Neural crest cell (in vitro differentiated cells): ENCODE results near the gene DDX42. TPM values are rescaled to one million over a fixed set of nuclear protein-coding genes. Genes with fewer than 3 reads are reported as not detected.

Experiments used
- DNase-seq: peaks from one replicate; pipeline ENCODE4 v3.0.0; 2021; ENCODE audit warnings: low read depth, mixed read lengths, low spot score
- H3K27ac Mint-ChIP-seq: one replicate; pipeline ENCODE4 v1.8.0; 2021; ENCODE audit warnings: mild to moderate bottlenecking, mixed read lengths; ENCODE audit not compliant: unreplicated experiment
- H3K27me3 Mint-ChIP-seq: 2 replicates; pipeline ENCODE4 v1.8.0; 2021; ENCODE audit warnings: low read depth, mild to moderate bottlenecking, mixed read lengths
- H3K36me3 Mint-ChIP-seq: 2 replicates; pipeline ENCODE4 v1.8.0; 2021; ENCODE audit warnings: low read depth, mild to moderate bottlenecking, mixed read lengths
- H3K4me1 Mint-ChIP-seq: 2 replicates; pipeline ENCODE4 v1.8.0; 2021; ENCODE audit warnings: mixed read lengths
- H3K4me3 Mint-ChIP-seq: one replicate; pipeline ENCODE4 v1.8.0; 2021; ENCODE audit warnings: mild to moderate bottlenecking, mixed read lengths
- H3K9me3 Mint-ChIP-seq: 2 replicates; pipeline ENCODE4 v1.8.0; 2021; ENCODE audit warnings: mixed read lengths
- CTCF ChIP-seq: fragments of 200-600 bp; sonication (generic); conservative IDR thresholded peaks from 2 replicates; pipeline ENCODE4 v1.5.0; 2021; ENCODE audit warnings: antibody characterized with exemption, mild to moderate bottlenecking
- total RNA-seq: library from RNA; stranded (reverse); gene quantifications from 2 replicates; pipeline ENCODE4 v1.2.1, GENCODE V29; 2021

Gene DDX42
- total RNA-seq, 1 donor from 2014 or later = 160 TPM

GRCh38 chr17:63832455-63832854, 58.5 kb downstream of the DDX42 start:
- TF ChIP-seq CTCF = no peak
- H3K9me3 Mint-ChIP-seq = no peaks in the 10 kb centered on the region
- H3K4me1 Mint-ChIP-seq = peaks cover 23% of the 10 kb centered on the region
- no peak overlapping the region for H3K27ac Mint-ChIP-seq
- H3K27me3 Mint-ChIP-seq = no peaks in the 10 kb centered on the region
- H3K36me3 Mint-ChIP-seq = peaks cover 19% of the 10 kb centered on the region
- DNase-seq = no peak
- peak overlapping the region; percentile 73 for H3K4me3 Mint-ChIP-seq

DNA sequence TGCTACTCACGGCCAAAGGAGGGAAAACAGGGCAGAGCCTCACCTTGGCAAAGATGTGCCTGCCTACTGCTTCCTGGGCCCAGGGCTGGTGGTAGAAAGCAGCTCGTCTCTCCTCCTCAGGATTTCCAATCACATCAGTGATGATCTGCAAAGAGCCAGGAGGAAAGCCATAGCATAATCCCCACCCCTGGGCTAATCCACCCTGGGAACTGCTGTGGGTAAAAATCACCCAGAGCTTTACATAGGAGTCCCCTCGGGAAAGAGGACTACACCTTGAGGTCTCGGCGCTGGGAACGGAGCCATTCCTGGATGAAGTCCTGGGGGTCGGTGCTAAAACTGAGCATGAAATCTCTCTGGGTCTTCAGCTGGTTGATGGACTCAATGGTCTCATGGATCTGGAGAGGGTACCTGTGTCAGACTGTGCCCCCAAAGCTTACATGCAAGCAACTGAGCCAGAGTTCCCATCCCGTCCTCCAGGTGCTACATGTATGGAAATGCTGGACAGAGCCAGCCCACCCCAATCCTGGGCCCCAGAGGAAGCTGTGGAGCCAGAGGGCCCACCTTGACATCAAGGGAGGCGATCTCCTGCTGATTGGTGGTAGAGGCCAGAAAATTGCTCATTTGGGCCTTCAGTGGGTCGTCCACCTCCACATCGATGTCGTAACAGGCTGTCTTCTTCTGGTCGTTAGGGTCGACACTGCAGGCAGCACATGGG, 59.2 kb downstream of the DDX42 start:
- Mint-ChIP-seq H3K27ac (no peak overlapping the region), H3K27me3 (no peaks in the 10 kb centered on the region)

DNA sequence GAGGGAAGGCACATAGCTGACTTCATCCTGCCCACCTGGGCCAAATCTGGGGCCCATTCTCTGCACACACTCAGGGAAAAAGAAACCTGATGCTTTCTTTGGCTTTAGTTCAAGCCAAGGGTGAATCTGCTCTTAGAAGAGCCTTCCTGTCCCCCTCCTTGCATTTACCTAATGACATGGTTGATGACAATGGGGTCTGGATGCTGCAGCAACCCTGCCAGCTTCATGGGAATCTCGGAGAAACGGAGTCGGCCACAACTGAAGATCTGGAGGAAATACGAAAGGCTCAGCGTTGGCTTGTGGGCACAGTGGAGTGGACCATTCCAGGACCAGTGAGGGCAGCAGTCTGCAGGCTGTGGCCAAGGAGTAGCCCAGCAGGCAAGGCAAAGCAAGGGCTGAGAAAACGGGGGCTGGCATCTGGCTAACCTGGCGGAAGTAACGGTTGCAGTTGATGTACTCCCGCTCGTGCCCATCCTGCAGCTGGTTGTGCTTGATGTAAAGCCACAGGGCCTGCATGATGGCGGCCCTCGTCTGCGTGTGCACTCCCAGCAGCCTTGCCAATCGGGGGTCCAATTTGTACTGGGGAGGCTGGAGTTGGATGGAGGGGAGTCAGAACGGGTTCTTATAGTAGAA, 59.9 kb downstream of the DDX42 start:
- TF ChIP-seq CTCF = no peak
- Mint-ChIP-seq H3K27me3 (no peaks in the 10 kb centered on the region), H3K4me1 (peaks cover 16% of the 10 kb centered on the region), H3K36me3 (peaks cover 19% of the 10 kb centered on the region), H3K27ac (no peak overlapping the region), H3K4me3 (peak overlapping the region; percentile 61), H3K9me3 (no peaks in the 10 kb centered on the region)
- DNase-seq = no peak

More for the DNA sequence above, 59.2 kb downstream of the DDX42 start:
- TF ChIP-seq CTCF = no peak
- no peak for DNase-seq
- H3K36me3 Mint-ChIP-seq = peaks cover 19% of the 10 kb centered on the region
- H3K9me3 Mint-ChIP-seq = no peaks in the 10 kb centered on the region
- H3K4me1 Mint-ChIP-seq = peaks cover 18% of the 10 kb centered on the region
- H3K4me3 Mint-ChIP-seq = peak overlapping the region; percentile 61

GRCh38 chr17:63834431-63835166, 60.6 kb downstream of the DDX42 start:
- no peak overlapping the region for H3K27ac Mint-ChIP-seq
- peaks cover 16% of the 10 kb centered on the region for H3K4me1 Mint-ChIP-seq
- H3K27me3 Mint-ChIP-seq = no peaks in the 10 kb centered on the region
- H3K9me3 Mint-ChIP-seq = no peaks in the 10 kb centered on the region
- H3K4me3 Mint-ChIP-seq = peak overlapping the region; percentile 87
- TF ChIP-seq CTCF = peak; percentile 59
- H3K36me3 Mint-ChIP-seq = peaks cover 18% of the 10 kb centered on the region
- DNase-seq = peak; percentile 56

- TF ChIP-seq CTCF = no peak
- Mint-ChIP-seq H3K9me3 (no peaks in the 10 kb centered on the region), H3K27ac (peak overlapping the region; percentile 16), H3K27me3 (no peaks in the 10 kb centered on the region), H3K4me3 (peak overlapping the region; percentile 87), H3K4me1 (peaks cover 13% of the 10 kb centered on the region), H3K36me3 (peaks cover 12% of the 10 kb centered on the region)
- DNase-seq = no peak
Observed at GRCh38 chr17:63835167-63835720, 61.3 kb downstream of the DDX42 start.
